A549 (cell line): ENCODE measurements around the gene LGI1. TPM values are rescaled to one million over a fixed set of nuclear protein-coding genes. Genes with fewer than 3 reads are reported as not detected.

Experiments used
- ATAC-seq, 2 experiments: fragments of 200-7000 bp in 1 of 2; fragments of >200 bp in 1 of 2; cut with Nextera tagmentation in 1 of 2; cut with Tn5 transposase in 1 of 2; 3 replicates each; pipeline versions ENCODE4 v1.8.0 to v1.9.1; 2018 to 2020; ENCODE audit warnings: mild to moderate bottlenecking in 1 of 2, moderate library complexity in 1 of 2
- CTCF ChIA-PET: fragments of 300-600 bp; sonication (Branson Sonifier 250); formaldehyde crosslinking; extraction: SDS; loops from one replicate; lab custom pipeline; 2021; ENCODE audit warnings: antibody characterized with exemption, inconsistent platforms; lab: Yijun Ruan, JAX
- POLR2A ChIA-PET: fragments of 350-600 bp; formaldehyde crosslinking; extraction: SDS; loops from one replicate; lab custom pipeline; 2021; ENCODE audit warnings: antibody characterized with exemption, inconsistent platforms; lab: Yijun Ruan, JAX
- DNase-seq, 2 experiments: peaks; one replicate each; pipeline versions ENCODE4 v3.0.0 to v3.0.0-alpha.2; 2011 to 2016; ENCODE audit warnings: low read depth in 1 of 2, low spot score in 1 of 2
- FAIRE-seq: peaks from 2 replicates; lab custom pipeline; 2011; peaks lifted over from hg19 to GRCh38; lab: Jason Lieb, UNC
- H3K27ac ChIP-seq, 2 experiments: fragments of >200 bp; sonication (Bioruptor Twin); formaldehyde crosslinking; 3 replicates each; pipeline ENCODE4 v1.5.1; 2016 to 2017
- H3K4me1 ChIP-seq: fragments of >200 bp; sonication (Bioruptor Twin); formaldehyde crosslinking; 3 replicates; pipeline ENCODE4 v1.6.1; 2016
- H3K4me2 ChIP-seq: fragments of >200 bp; sonication (Bioruptor Twin); formaldehyde crosslinking; 3 replicates; pipeline ENCODE4 v1.6.1; 2016
- H3K4me3 ChIP-seq: fragments of >200 bp; sonication (Bioruptor Twin); formaldehyde crosslinking; 3 replicates; pipeline ENCODE4 v1.5.1; 2016
- H3K9me3 ChIP-seq: fragments of >200 bp; sonication (Bioruptor Twin); formaldehyde crosslinking; 3 replicates; pipeline ENCODE4 v1.6.1; 2016
- CBX8 ChIP-seq: fragments of 200-600 bp; sonication (generic); IDR thresholded peaks from 2 replicates; pipeline ENCODE4 v1.6.1; 2016
- CHD2 ChIP-seq: fragments of 150-350 bp; IDR thresholded peaks from 2 replicates; pipeline ENCODE4 v1.6.1; 2014; ENCODE audit warnings: low read length; ENCODE audit not compliant: partially characterized antibody
- CTCF ChIP-seq: fragments of >200 bp; sonication (Bioruptor Twin); formaldehyde crosslinking; IDR thresholded peaks from 3 replicates; pipeline ENCODE4 v1.5.1; 2016
- ESRRA ChIP-seq: fragments of 150-350 bp; IDR thresholded peaks from 2 replicates; pipeline ENCODE4 v1.6.1; 2014; ENCODE audit warnings: mild to moderate bottlenecking, low read length, borderline replicate concordance
- FOSB ChIP-seq: fragments of 250-450 bp; sonication (Bioruptor Pico); IDR thresholded peaks from 2 replicates; pipeline ENCODE4 v1.5.0; 2020; ENCODE audit warnings: mild to moderate bottlenecking, moderate library complexity
- GATA3 ChIP-seq: IDR thresholded peaks from 2 replicates; pipeline ENCODE4 v1.6.1; 2012; ENCODE audit warnings: borderline replicate concordance
- HOXB5 ChIP-seq: fragments of 250-450 bp; sonication (Bioruptor Pico); IDR thresholded peaks from 2 replicates; pipeline ENCODE4 v1.5.0; 2020; ENCODE audit warnings: mild to moderate bottlenecking, moderate library complexity
- JUN ChIP-seq, 2 experiments: fragments of >200 bp; sonication (Bioruptor Twin); formaldehyde crosslinking; IDR thresholded peaks; 2 replicates in 1 of 2; 3 replicates in 1 of 2; pipeline ENCODE4 v1.6.1; 2016 to 2017
- MAZ ChIP-seq: fragments of 150-350 bp; IDR thresholded peaks from 2 replicates; pipeline ENCODE4 v1.6.1; 2014; ENCODE audit warnings: antibody characterized with exemption, low read depth, low read length, borderline replicate concordance
- POLR2A ChIP-seq: IDR thresholded peaks from 2 replicates; pipeline ENCODE4 v1.6.1; 2012; ENCODE audit warnings: mild to moderate bottlenecking, low read length
- RAD21 ChIP-seq, 2 experiments: fragments of >200 bp in 1 of 2; sonication (Bioruptor Twin) in 1 of 2; formaldehyde crosslinking in 1 of 2; IDR thresholded peaks in 1 of 2; conservative IDR thresholded peaks in 1 of 2; 2 replicates in 1 of 2; 3 replicates in 1 of 2; pipeline ENCODE4 v1.6.1; 2012 to 2018; ENCODE audit warnings: inconsistent platforms in 1 of 2
- RCOR1 ChIP-seq: fragments of 150-350 bp; IDR thresholded peaks from 2 replicates; pipeline ENCODE4 v1.6.1; 2014; ENCODE audit warnings: antibody characterized with exemption, low read length, low read depth
- RNF2 ChIP-seq: fragments of 200-600 bp; sonication (generic); IDR thresholded peaks from 2 replicates; pipeline ENCODE4 v1.6.1; 2016; ENCODE audit warnings: low read depth, mild to moderate bottlenecking, antibody characterized with exemption, moderate library complexity, borderline replicate concordance
- SMC3 ChIP-seq: fragments of >200 bp; sonication (Bioruptor Twin); formaldehyde crosslinking; IDR thresholded peaks from 3 replicates; pipeline ENCODE4 v1.6.1; 2018; ENCODE audit warnings: inconsistent platforms
- SREBF2 ChIP-seq: fragments of 450-650 bp; IDR thresholded peaks from 2 replicates; pipeline ENCODE4 v1.6.1; 2014; ENCODE audit warnings: mild to moderate bottlenecking, moderate library complexity
- ZC3H11A ChIP-seq: fragments of 450-650 bp; IDR thresholded peaks from 2 replicates; pipeline ENCODE4 v1.6.1; 2014; ENCODE audit warnings: antibody characterized with exemption, mild to moderate bottlenecking
- ZFP36 ChIP-seq: fragments of 450-650 bp; IDR thresholded peaks from 2 replicates; pipeline ENCODE4 v1.6.1; 2014; ENCODE audit warnings: borderline replicate concordance; ENCODE audit not compliant: partially characterized antibody
- ZSCAN20 ChIP-seq: fragments of 250-450 bp; sonication (Bioruptor Pico); IDR thresholded peaks from 2 replicates; pipeline ENCODE4 v1.8.0; 2022; ENCODE audit warnings: mild to moderate bottlenecking, moderate library complexity
- WGBS: methylation state at CpG from one replicate; pipeline ENCODE4 v1.1.6; 2017; ENCODE audit errors: missing lambda C conversion rate; 5-methylcytosine and 5-hydroxymethylcytosine counted together
- polyA plus RNA-seq, 4 experiments: library from polyadenylated mRNA; depleted of rRNA in 3 of 4; stranded (reverse); fragments of >200 nt; fragmentation: RNase III in 1 of 4; extraction: RNeasy Plus Mini Kit Qiagen cat#74134 plus additional on column Dnase treatment in 1 of 4; gene quantifications; 2 replicates in 3 of 4; 3 replicates in 1 of 4; pipeline ENCODE4 v1.2.3, GENCODE V29; 2011 to 2017
- TF ChIP-seq, protein P1 (sequence below): fragments of 150-350 bp; IDR thresholded peaks from 2 replicates; pipeline ENCODE4 v1.6.1; 2014; ENCODE audit warnings: low read depth, mild to moderate bottlenecking, low read length
- TF ChIP-seq, protein P2 (sequence below): IDR thresholded peaks from 2 replicates; pipeline ENCODE4 v1.6.1; 2012
- TF ChIP-seq, protein P3 (sequence below): fragments of 450-650 bp; IDR thresholded peaks from 2 replicates; pipeline ENCODE4 v1.6.1; 2014; ENCODE audit warnings: antibody characterized with exemption

LGI1 gene
- polyA plus RNA-seq, 2 of the 4 experiments (the other 2 are of a cell fraction), result not detected

DNA sequence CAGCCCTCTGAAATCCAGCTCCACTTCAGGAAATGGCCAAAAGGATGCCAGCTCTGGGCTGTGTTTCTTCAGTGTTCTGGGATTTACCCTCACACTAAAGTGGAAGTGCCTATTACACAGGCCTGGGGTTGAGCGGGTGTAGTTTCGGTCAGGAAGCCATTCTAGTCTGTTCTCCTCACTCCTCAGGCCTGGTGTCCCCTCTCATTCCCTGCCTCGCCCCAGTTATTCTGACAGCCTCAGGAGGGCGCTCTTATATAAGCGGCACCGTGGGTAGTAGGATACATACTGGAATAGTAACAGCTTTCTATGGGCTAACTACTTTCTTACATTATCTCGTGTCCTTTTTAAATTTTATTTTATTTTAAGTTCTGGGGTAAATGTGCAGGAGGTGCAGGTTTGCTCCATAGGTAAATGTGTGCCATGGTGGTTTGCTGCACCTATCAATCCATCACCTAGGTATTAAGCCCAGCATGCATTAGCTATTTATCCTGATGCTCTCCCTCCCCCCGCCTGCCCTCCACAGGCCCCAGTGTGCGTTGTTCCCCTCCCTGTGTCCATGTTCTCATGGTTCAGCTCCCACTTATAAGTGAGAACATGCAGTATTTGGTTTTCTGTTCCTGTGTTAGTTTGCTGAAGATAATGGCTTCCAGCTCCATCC lies 12.2 kb upstream of the LGI1 start (continued):
- TF ChIP-seq, protein P1, sequence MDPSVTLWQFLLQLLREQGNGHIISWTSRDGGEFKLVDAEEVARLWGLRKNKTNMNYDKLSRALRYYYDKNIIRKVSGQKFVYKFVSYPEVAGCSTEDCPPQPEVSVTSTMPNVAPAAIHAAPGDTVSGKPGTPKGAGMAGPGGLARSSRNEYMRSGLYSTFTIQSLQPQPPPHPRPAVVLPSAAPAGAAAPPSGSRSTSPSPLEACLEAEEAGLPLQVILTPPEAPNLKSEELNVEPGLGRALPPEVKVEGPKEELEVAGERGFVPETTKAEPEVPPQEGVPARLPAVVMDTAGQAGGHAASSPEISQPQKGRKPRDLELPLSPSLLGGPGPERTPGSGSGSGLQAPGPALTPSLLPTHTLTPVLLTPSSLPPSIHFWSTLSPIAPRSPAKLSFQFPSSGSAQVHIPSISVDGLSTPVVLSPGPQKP, result no peak
- no peak for TF ChIP-seq ZFP36

GRCh38 chr10:93746844-93747284 lies 10.9 kb upstream of the LGI1 start:
- no peak overlapping the region for H3K4me3 ChIP-seq
- no peak for FAIRE-seq
- DNase-seq, result peak; percentile 35 to 59
- WGBS, result 56% methylated on average over 4 of the region's 4 CpGs
- H3K27ac ChIP-seq, result no peak overlapping the region
- CTCF ChIA-PET, result interaction anchor here (1.0 kb wide), 1 partner anchor 69 kb away, joined by 3 read pairs; no protein-coding TSS in a partner anchor
- ATAC-seq, result peak; percentile 45 to 77; a peak in 4 of 6 replicates
- H3K4me2 ChIP-seq, result peak overlapping the region; percentile 7; the same call in 1 of the 3 replicates
- TF ChIP-seq ZC3H11A (no peak), RAD21 (conservative IDR thresholded peaks at IDR 0.05 in 1 of 2, IDR thresholded peaks at IDR 0.05 in 1 of 2) (peak in 1 of 2 experiments; percentile 41; a peak in 3 of 5 replicates), SMC3 (0 out of 3 replicates have a peak, but pooled peaks have one; percentile 26), CTCF (peak; percentile 37; the same call in 1 of the 3 replicates)
- H3K9me3 ChIP-seq, result no peaks in the 10 kb centered on the region
- peaks cover 6% of the 10 kb centered on the region; the same call in 2 of the 3 replicates for H3K4me1 ChIP-seq
- POLR2A ChIA-PET, result no interaction called here

- H3K9me3 ChIP-seq, result no peaks in the 10 kb centered on the region
- WGBS, result 67% methylated on average over 5 of the region's 5 CpGs
- CTCF ChIA-PET, result no interaction called here
- no peak overlapping the region for H3K4me2 ChIP-seq
- DNase-seq (no peak), FAIRE-seq (no peak), ATAC-seq (no peak)
- H3K27ac ChIP-seq, result no peak overlapping the region
- H3K4me1 ChIP-seq, result peaks cover 16% of the 10 kb centered on the region; the same call in 2 of the 3 replicates
- POLR2A ChIA-PET, result no interaction called here
- TF ChIP-seq POLR2A (no peak), HOXB5 (CRISPR knock-in tag) (no peak)
- TF ChIP-seq, protein P2, sequence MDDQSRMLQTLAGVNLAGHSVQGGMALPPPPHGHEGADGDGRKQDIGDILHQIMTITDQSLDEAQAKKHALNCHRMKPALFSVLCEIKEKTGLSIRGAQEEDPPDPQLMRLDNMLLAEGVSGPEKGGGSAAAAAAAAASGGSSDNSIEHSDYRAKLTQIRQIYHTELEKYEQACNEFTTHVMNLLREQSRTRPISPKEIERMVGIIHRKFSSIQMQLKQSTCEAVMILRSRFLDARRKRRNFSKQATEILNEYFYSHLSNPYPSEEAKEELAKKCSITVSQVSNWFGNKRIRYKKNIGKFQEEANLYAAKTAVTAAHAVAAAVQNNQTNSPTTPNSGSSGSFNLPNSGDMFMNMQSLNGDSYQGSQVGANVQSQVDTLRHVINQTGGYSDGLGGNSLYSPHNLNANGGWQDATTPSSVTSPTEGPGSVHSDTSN, result no peak
- no peak overlapping the region for H3K4me3 ChIP-seq
Measured at GRCh38 chr10:93749218-93749799, 8.4 kb upstream of the LGI1 start.

DNA sequence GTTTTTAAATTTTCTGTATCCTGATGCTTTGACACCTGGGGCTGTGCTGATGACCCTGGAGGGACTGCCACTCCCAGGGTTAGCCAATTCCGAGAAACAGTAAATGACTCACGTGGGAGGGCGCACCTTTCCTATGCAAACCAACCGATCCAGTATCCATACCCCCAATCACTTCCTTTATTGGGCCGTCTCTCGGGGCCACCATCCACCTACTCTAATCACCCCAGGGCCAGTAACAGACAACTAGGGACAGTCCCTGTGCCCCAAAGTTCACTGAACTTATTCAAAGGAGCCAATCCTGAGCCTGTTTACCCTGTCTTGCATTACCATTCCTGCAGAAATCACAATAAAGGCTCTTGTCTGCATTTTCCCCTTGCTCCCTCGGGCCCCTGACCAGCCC lies 6.6 kb upstream of the LGI1 start:
- no peaks in the 10 kb centered on the region for H3K9me3 ChIP-seq
- FAIRE-seq, result no peak
- no peak for DNase-seq
- ChIA-PET POLR2A (no interaction called here), CTCF (no interaction called here)
- TF ChIP-seq POLR2A (no peak), CTCF (no peak), MAZ (no peak), FOSB (CRISPR knock-in tag) (no peak), SREBF2 (no peak), CHD2 (no peak), CBX8 (no peak), ZSCAN20 (CRISPR knock-in tag) (no peak), JUN (IDR thresholded peaks at IDR 0.05) (no peak), RNF2 (no peak), RCOR1 (no peak), ESRRA (no peak), GATA3 (no peak)
- TF ChIP-seq, protein P3, sequence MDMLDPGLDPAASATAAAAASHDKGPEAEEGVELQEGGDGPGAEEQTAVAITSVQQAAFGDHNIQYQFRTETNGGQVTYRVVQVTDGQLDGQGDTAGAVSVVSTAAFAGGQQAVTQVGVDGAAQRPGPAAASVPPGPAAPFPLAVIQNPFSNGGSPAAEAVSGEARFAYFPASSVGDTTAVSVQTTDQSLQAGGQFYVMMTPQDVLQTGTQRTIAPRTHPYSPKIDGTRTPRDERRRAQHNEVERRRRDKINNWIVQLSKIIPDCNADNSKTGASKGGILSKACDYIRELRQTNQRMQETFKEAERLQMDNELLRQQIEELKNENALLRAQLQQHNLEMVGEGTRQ, result no peak
- H3K4me2 ChIP-seq, result no peak overlapping the region
- 50% methylated on average over 7 of the region's 7 CpGs for WGBS
- ATAC-seq, result no peak
- H3K4me1 ChIP-seq, result peaks cover 16% of the 10 kb centered on the region; the same call in 2 of the 3 replicates
- H3K4me3 ChIP-seq, result no peak overlapping the region
- no peak overlapping the region for H3K27ac ChIP-seq
